Small intestine (tissue), 7 donors: ENCODE data around the gene TMEM175. TPM values are rescaled to one million over a fixed set of nuclear protein-coding genes. Genes with fewer than 3 reads are reported as not detected.

Source experiments
- DNase-seq, 2 donors: peaks; one replicate each; pipeline versions ENCODE4 v3.0.0 to v3.0.0-alpha.2; 2013
- FAIRE-seq: peaks from 2 replicates; lab custom pipeline; 2012; peaks lifted over from hg19 to GRCh38; lab: Jason Lieb, UNC
- H3K27ac ChIP-seq, 3 donors: one replicate each; pipeline ENCODE4 v1.5.1; 2013; ENCODE audit warnings: low read length in 2 of 3, mild to moderate bottlenecking in 2 of 3, control low read depth in 1 of 3, inconsistent platforms in 1 of 3, low read depth in 1 of 3, moderate library complexity in 1 of 3
- H3K27me3 ChIP-seq, 3 donors: one replicate each; pipeline ENCODE4 v1.6.1; 2013; ENCODE audit warnings: low read length in 3 of 3, inconsistent platforms in 1 of 3; ENCODE audit not compliant: control insufficient read depth in 3 of 3, insufficient read depth in 3 of 3
- H3K36me3 ChIP-seq, 3 donors: one replicate each; pipeline ENCODE4 v1.6.1; 2013; ENCODE audit warnings: low read length in 3 of 3, inconsistent platforms in 1 of 3, low read depth in 1 of 3, mild to moderate bottlenecking in 1 of 3, moderate library complexity in 1 of 3; ENCODE audit not compliant: control insufficient read depth in 3 of 3, insufficient read depth in 2 of 3
- H3K4me1 ChIP-seq, 3 donors: one replicate each; pipeline ENCODE4 v1.6.1; 2013; ENCODE audit warnings: low read length in 2 of 3, inconsistent platforms in 1 of 3, low read depth in 1 of 3, mild to moderate bottlenecking in 1 of 3, moderate library complexity in 1 of 3; ENCODE audit not compliant: control insufficient read depth in 3 of 3, insufficient read depth in 2 of 3
- H3K4me3 ChIP-seq, 3 donors: one replicate each; pipeline ENCODE4 v1.5.1; 2013; ENCODE audit warnings: low read length in 3 of 3, control low read depth in 1 of 3, inconsistent platforms in 1 of 3, low read depth in 1 of 3, mild to moderate bottlenecking in 1 of 3, moderate library complexity in 1 of 3
- H3K9me3 ChIP-seq, 2 donors: one replicate each; pipeline ENCODE4 v1.6.1; 2013; ENCODE audit warnings: low read depth in 1 of 2, low read length in 1 of 2; ENCODE audit not compliant: control insufficient read depth in 2 of 2, insufficient read depth in 1 of 2
- WGBS, 3 donors: extraction: QIAGEN DNeasy Blood & Tissue Kit; methylation state at CpG; one replicate each; pipeline ENCODE4 v1.1.7; 2013; 5-methylcytosine and 5-hydroxymethylcytosine counted together
- polyA plus RNA-seq, 4 donors: library from polyadenylated mRNA; stranded (reverse) in 3 of 4; unstranded in 1 of 4; fragments of 200-250 nt in 3 of 4; fragments of 120-200 nt in 1 of 4; gene quantifications; one replicate each; pipeline versions ENCODE4 v1.2.1 to v1.2.3, GENCODE V29; 2013
- donor health status: healthy with polysubstance abuse.
- donor health status: control.
- donor health status: control.
- donor health status: Bipolar disorder and iron deficiency.
- donor health status: healthy.

TMEM175 gene
- polyA plus RNA-seq, 4 donors = 23.1 to 29.5 (median 24.3) TPM

DNA sequence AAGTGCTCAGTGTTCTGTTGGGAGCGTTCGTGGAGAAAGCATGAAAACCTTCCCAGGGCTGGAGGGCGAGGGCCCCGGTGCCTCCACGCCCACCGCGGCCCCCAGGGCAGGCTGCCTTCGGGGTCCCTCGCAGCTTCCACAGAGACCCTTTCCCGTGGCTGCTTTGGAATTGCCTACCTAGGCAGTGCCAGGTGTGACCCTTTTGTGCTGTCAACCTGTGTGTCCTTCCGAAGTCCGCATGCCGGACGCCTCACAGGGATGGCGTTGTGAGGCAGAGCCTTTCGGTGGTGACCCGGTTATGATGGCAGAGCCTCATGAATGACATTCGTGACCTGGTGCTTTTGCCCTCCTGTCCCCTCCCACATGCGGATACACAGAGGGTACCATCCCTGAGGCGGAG lies 17.4 kb downstream of the TMEM175 start:
- DNase-seq = no peak
- WGBS, 3 donors = 90 to 94% (median 93%) methylated on average over 20 of the region's 20 CpGs
- Histone ChIP-seq H3K27me3 (peaks cover 0 to 14% (median 0%) of the 10 kb centered on the region in 3 donors), H3K4me1 (peaks cover 0 to 5% (median 0%) of the 10 kb centered on the region in 3 donors), H3K27ac (no peak overlapping the region), H3K4me3 (no peak overlapping the region), H3K9me3 (no peaks in the 10 kb centered on the region), H3K36me3 (peaks cover 0 to 22% (median 2%) of the 10 kb centered on the region in 3 donors)
- no peak for FAIRE-seq

DNA sequence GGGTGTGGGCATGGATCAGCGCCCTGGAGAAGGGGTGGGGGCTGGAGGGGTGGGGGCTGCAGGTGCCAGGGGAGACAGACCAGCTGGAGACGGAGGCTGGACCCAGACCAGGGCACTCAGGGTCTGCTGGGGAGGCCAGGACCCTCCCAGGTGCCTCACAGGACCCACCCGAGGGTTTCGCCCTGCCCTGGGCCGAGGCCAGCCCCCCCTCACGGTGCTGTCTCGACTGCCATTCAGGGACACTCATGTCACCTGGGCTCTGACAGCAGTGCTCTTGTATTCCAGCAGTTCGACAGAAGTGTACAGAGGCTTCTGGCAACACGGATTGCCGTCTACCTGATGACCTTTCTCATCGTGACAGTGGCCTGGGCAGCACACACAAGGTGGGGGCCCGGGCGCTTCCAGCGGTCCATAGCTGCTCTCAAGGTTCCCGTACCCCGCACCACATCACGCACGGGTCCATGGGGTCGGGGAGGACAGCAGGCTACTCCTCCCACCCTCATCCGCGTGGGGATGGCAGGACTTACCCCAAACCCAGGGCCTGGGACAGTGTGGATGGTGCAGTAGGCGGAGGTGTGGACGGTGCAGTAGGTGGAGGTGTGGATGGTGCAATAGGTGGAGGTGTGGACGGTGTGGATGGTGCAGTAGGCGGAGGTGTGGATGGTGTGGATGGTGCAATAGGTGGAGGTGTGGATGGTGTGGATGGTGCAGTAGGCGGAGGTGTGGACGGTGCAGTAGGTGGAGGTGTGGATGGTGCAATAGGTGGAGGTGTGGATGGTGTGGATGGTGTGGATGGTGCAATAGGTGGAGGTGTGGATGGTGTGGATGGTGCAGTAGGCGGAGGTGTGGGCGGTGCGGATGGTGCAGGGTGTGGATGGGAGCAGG lies 18.1 kb downstream of the TMEM175 start:
- Histone ChIP-seq H3K4me3 (no peak overlapping the region), H3K36me3 (peaks cover 0 to 27% (median 3%) of the 10 kb centered on the region in 3 donors), H3K27me3 (peaks cover 0 to 14% (median 0%) of the 10 kb centered on the region in 3 donors), H3K27ac (no peak overlapping the region), H3K9me3 (no peaks in the 10 kb centered on the region), H3K4me1 (peaks cover 0 to 5% (median 0%) of the 10 kb centered on the region in 3 donors)
- DNase-seq = no peak
- FAIRE-seq = no peak
- 88 to 90% (median 90%) methylated on average over 28 to 30 of the region's 30 CpGs for WGBS, 3 donors

DNA sequence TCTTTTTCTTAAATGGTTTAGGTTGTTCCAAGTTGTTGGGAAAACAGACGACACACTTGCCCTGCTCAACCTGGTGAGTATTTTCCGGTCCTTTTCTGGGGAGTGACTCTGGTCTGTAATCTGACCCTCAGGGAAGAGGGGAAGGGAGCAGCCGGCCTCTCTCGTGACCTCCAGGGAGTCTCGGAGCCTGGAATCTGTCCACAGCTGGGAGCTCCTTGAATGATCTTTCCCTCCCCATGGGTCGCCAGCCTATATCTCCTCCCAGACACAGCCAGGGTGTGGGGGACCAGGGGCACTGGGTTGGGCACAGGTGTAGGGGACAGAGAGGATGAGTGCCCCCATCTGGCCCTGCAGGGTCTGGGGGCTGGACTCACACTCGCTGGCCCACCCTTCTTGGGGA lies 18.9 kb downstream of the TMEM175 start:
- H3K4me3 ChIP-seq = no peak overlapping the region
- no peak overlapping the region for H3K27ac ChIP-seq
- H3K4me1 ChIP-seq = no peaks in the 10 kb centered on the region
- no peaks in the 10 kb centered on the region for H3K9me3 ChIP-seq
- H3K36me3 ChIP-seq = peaks cover 0 to 34% (median 3%) of the 10 kb centered on the region in 3 donors
- FAIRE-seq (no peak), DNase-seq (no peak)
- peaks cover 0 to 7% (median 0%) of the 10 kb centered on the region in 3 donors for H3K27me3 ChIP-seq
- WGBS, 3 donors = 83 to 95% (median 87%) methylated on average over 6 to 7 of the region's 7 CpGs

DNA sequence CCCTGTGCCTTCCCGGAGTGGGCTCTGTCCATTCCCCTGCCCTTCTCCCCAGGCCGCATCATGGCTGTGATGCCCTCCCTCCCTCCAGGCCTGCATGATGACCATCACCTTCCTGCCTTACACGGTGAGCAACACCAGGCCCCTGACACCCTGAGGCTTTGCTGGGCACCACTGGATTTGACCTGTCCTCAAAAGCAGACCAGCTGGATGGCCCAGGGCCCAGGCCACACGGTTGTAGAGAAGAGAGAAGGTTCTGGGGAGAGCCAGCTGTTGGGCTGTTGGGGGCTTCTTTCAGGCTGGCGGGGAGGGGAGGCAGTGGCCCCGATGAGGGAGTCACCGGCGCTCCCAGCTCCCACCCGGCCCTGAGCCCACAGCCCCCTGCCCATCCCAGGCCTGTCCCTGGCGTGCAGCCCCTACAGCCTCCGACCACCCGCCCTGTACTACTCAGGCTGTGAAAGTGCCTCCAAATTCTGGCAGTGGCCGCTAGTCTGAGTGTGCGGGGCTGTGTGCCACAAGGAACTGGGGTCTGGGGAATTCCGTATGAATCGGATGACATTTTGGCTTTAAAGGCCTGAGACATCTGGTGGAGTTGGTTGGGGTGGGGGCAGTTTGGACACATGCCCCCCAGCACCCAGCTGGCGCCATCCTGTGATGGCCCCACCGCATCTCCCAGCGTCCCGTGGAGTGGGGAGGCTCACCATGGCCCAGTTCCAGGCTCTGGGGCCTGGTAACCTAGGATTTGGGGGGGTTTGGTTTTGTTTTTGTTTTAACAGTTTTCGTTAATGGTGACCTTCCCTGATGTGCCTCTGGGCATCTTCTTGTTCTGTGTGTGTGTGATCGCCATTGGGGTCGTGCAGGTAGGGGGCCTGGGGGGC lies 19.6 kb downstream of the TMEM175 start:
- FAIRE-seq = no peak
- WGBS, 3 donors = 86 to 93% (median 87%) methylated on average over 19 to 23 of the region's 23 CpGs

DNA sequence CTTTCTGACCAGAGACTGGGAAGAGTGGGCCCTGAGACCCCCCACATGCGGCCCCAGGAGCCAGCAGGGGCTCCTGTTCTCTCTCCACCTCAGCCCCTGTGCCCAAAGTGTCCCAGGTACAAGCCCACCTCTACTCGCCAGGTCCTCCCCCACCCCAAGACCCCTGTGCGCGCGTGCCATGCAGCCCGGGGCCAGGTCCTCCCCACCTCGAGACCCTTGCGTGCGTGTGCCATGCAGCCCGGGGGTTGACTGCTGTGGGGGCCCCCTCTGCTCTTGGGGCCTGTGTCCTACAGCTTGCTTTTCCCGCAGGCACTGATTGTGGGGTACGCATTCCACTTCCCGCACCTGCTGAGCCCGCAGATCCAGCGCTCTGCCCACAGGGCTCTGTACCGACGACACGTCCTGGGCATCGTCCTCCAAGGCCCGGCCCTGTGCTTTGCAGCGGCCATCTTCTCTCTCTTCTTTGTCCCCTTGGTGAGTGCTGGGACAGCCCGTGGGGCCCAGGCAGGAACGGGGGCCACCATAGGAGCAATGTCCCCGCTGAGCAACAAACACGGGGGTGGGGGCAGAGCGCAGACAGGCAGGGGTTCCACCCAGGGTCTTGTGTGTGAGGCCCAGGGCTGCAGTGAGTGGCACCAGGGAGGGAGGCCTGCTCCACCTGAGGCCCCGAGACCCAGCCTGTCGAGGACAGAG lies 20.8 kb downstream of the TMEM175 start:
- no peak overlapping the region for H3K27ac ChIP-seq
- H3K9me3 ChIP-seq = no peaks in the 10 kb centered on the region
- no peak for FAIRE-seq
- WGBS, 3 donors = 94 to 97% (median 95%) methylated on average over 27 to 28 of the region's 28 CpGs
- H3K4me3 ChIP-seq = no peak overlapping the region
- H3K27me3 ChIP-seq = no peaks in the 10 kb centered on the region
- no peak for DNase-seq
- H3K4me1 ChIP-seq = no peaks in the 10 kb centered on the region
- peaks cover 0 to 45% (median 3%) of the 10 kb centered on the region in 3 donors for H3K36me3 ChIP-seq

More for the DNA sequence above, 19.6 kb downstream of the TMEM175 start:
- H3K36me3 ChIP-seq = peaks cover 0 to 35% (median 3%) of the 10 kb centered on the region in 3 donors
- no peak overlapping the region for H3K4me3 ChIP-seq
- DNase-seq = no peak
- peaks cover 0 to 4% (median 0%) of the 10 kb centered on the region in 3 donors for H3K27me3 ChIP-seq
- H3K27ac ChIP-seq = no peak overlapping the region
- H3K9me3 ChIP-seq = no peaks in the 10 kb centered on the region
- H3K4me1 ChIP-seq = no peaks in the 10 kb centered on the region

DNA sequence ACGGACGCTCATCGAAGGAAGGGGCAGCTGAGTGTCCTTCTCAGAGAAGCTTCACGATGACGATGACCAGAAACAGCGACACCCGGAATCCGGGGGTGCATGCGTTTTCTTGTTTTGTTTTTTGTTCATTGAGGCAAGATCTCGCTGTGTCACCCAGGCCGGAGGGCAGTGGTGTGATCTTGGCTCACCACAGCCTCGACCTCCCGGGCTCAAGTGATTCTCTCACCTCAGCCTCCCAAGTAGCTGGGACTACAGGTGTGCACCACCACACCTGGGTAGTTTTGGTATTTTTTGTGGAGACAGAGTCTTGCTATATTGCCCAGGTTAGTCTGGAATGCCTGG lies 21.3 kb downstream of the TMEM175 start:
- H3K4me1 ChIP-seq = no peaks in the 10 kb centered on the region
- FAIRE-seq (no peak), DNase-seq (no peak)
- H3K27ac ChIP-seq = no peak overlapping the region
- peaks cover 0 to 48% (median 3%) of the 10 kb centered on the region in 3 donors for H3K36me3 ChIP-seq
- WGBS, 3 donors = 96 to 98% (median 97%) methylated on average over 13 of the region's 13 CpGs
- H3K27me3 ChIP-seq = no peaks in the 10 kb centered on the region
- no peaks in the 10 kb centered on the region for H3K9me3 ChIP-seq
- no peak overlapping the region for H3K4me3 ChIP-seq

DNA sequence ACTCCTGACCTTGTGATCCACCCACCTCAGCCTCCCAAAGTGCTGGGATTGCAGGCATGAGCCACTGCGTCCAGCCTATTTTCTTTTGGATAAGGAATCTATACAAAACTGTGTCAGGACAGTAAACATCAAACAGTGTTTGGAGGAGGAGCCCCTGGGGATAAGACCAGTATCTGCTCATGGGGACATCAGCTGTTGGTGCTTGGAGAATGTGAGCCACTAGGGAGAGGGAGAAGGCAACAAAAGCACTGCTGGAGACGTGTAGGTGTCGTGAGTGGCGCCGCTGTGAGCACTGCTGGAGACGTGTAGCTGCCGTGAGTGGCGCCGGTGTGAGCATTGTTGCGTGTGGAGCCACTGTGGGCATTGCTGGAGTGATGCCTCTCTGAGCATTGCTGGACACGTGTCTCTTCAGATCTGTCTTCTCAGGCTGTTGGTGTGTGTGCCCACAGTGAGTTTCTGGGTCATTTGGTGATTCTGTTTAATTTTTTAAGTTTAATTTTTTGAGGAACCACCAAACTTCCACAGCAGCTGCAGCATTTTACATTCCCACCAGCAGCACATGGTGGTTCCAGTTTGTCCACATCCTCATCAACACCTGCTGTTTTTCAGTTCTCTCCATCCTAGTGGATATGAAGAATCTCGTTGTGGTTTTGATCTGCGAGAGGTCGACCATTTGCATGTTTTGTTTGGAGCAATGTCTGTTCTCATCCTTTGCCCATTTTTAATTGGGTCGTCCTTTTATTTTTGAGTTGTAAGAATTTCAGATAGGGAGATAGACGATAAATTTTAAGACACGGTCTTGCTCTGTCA lies 22.2 kb downstream of the TMEM175 start:
- DNase-seq = no peak
- WGBS, 3 donors = 92% methylated on average over 17 of the region's 17 CpGs
- no peak for FAIRE-seq
- Histone ChIP-seq H3K9me3 (no peaks in the 10 kb centered on the region), H3K4me3 (no peak overlapping the region), H3K36me3 (peaks cover 2 to 57% (median 3%) of the 10 kb centered on the region in 3 donors), H3K4me1 (no peaks in the 10 kb centered on the region), H3K27ac (no peak overlapping the region), H3K27me3 (no peaks in the 10 kb centered on the region)
